Ishikawa (cell line): ENCODE results near the gene NPAT.

Source experiments
- CEBPB ChIP-seq: IDR thresholded peaks from 2 replicates; pipeline ENCODE4 v1.6.1; 2012
- CREB1 ChIP-seq: IDR thresholded peaks from 2 replicates; pipeline ENCODE4 v1.6.1; 2012; ENCODE audit warnings: low read depth
- EP300 ChIP-seq: IDR thresholded peaks from 2 replicates; pipeline ENCODE4 v1.6.1; 2012; ENCODE audit warnings: borderline replicate concordance
- FOXM1 ChIP-seq: IDR thresholded peaks from 2 replicates; pipeline ENCODE4 v1.6.1; 2012; ENCODE audit warnings: low read depth, borderline replicate concordance
- MAX ChIP-seq: IDR thresholded peaks from 2 replicates; pipeline ENCODE4 v1.6.1; 2012
- RAD21 ChIP-seq: IDR thresholded peaks from 2 replicates; pipeline ENCODE4 v1.6.1; 2012; ENCODE audit warnings: low read depth
- TAF1 ChIP-seq: IDR thresholded peaks from 2 replicates; pipeline ENCODE4 v1.6.1; 2012; ENCODE audit warnings: low read depth, mild to moderate bottlenecking
- TEAD4 ChIP-seq: IDR thresholded peaks from 2 replicates; pipeline ENCODE4 v1.6.1; 2012
- YY1 ChIP-seq: IDR thresholded peaks from 2 replicates; pipeline ENCODE4 v1.6.1; 2012; ENCODE audit warnings: low read depth

- TF ChIP-seq EP300 (no peak), TAF1 (no peak), CEBPB (no peak), MAX (no peak), RAD21 (no peak), CREB1 (no peak), TEAD4 (no peak), YY1 (no peak), FOXM1 (no peak)
These were observed 80.1 kb downstream of the NPAT start for GRCh38 chr11:108142304-108142703.
